H9 (cell line): Measurements from ENCODE around the gene CGA. TPM values are rescaled to one million over a fixed set of nuclear protein-coding genes. Genes with fewer than 3 reads are reported as not detected.

Source experiments
- DNase-seq: peaks from one replicate; pipeline ENCODE4 v3.0.0-alpha.2; 2017
- H2AFZ ChIP-seq: one replicate; pipeline ENCODE4 v1.6.1; 2013; ENCODE audit warnings: mild to moderate bottlenecking, low read length, control low read depth, moderate library complexity
- H2AK5ac ChIP-seq: 2 replicates; pipeline ENCODE4 v1.6.1; 2013; ENCODE audit warnings: low read length, control low read depth, mixed read lengths; ENCODE audit not compliant: insufficient read length
- H2BK120ac ChIP-seq: one replicate; pipeline ENCODE4 v1.6.1; 2013; ENCODE audit warnings: low read depth, mild to moderate bottlenecking, low read length, control low read depth, inconsistent platforms; ENCODE audit not compliant: poor library complexity, severe bottlenecking
- H2BK12ac ChIP-seq: 2 replicates; pipeline ENCODE4 v1.6.1; 2013; ENCODE audit warnings: low read length, control low read depth, mixed read lengths, low read depth; ENCODE audit not compliant: insufficient read length
- H2BK15ac ChIP-seq: 2 replicates; pipeline ENCODE4 v1.6.1; 2013; ENCODE audit warnings: low read depth, low read length, control low read depth
- H2BK20ac ChIP-seq: one replicate; pipeline ENCODE4 v1.6.1; 2013; ENCODE audit warnings: low read depth, mild to moderate bottlenecking, low read length, control low read depth, inconsistent platforms; ENCODE audit not compliant: poor library complexity, severe bottlenecking
- H2BK5ac ChIP-seq: 2 replicates; pipeline ENCODE4 v1.6.1; 2013; ENCODE audit warnings: low read length, control low read depth, mixed read lengths; ENCODE audit not compliant: insufficient read length
- H3K14ac ChIP-seq: 2 replicates; pipeline ENCODE4 v1.6.1; 2013; ENCODE audit warnings: low read length, control low read depth; ENCODE audit not compliant: insufficient read depth
- H3K18ac ChIP-seq: 2 replicates; pipeline ENCODE4 v1.6.1; 2013; ENCODE audit warnings: low read depth, mild to moderate bottlenecking, mixed read lengths, low read length, control low read depth; ENCODE audit not compliant: insufficient read length
- H3K23ac ChIP-seq: 2 replicates; pipeline ENCODE4 v1.6.1; 2013; ENCODE audit warnings: low read length, control low read depth, mixed read lengths, low read depth; ENCODE audit not compliant: insufficient read length
- H3K23me2 ChIP-seq: 2 replicates; pipeline ENCODE4 v1.6.1; 2013; ENCODE audit warnings: low read depth, mild to moderate bottlenecking, mixed read lengths, low read length, control low read depth; ENCODE audit not compliant: insufficient read length, poor library complexity, severe bottlenecking
- H3K27ac ChIP-seq: 2 replicates; pipeline ENCODE4 v1.5.1; 2013; ENCODE audit warnings: low read length, control low read depth, mixed read lengths, low read depth; ENCODE audit not compliant: insufficient read length
- H3K27me3 ChIP-seq: 2 replicates; pipeline ENCODE4 v1.6.1; 2013; ENCODE audit warnings: low read length, control low read depth, inconsistent platforms; ENCODE audit not compliant: insufficient read depth
- H3K4ac ChIP-seq: 2 replicates; pipeline ENCODE4 v1.6.1; 2013; ENCODE audit warnings: low read depth, mild to moderate bottlenecking, control low read depth, inconsistent platforms, low read length, moderate library complexity
- H3K4me1 ChIP-seq: 2 replicates; pipeline ENCODE4 v1.6.1; 2013; ENCODE audit warnings: low read length, control low read depth, inconsistent platforms; ENCODE audit not compliant: insufficient read depth
- H3K4me2 ChIP-seq: 2 replicates; pipeline ENCODE4 v1.6.1; 2013; ENCODE audit warnings: low read length, control low read depth, mixed read lengths; ENCODE audit not compliant: insufficient read length, insufficient read depth
- H3K56ac ChIP-seq: 2 replicates; pipeline ENCODE4 v1.6.1; 2013; ENCODE audit warnings: low read depth, mild to moderate bottlenecking, mixed read lengths, low read length, control low read depth; ENCODE audit not compliant: insufficient read length
- H3K79me1 ChIP-seq: 2 replicates; pipeline ENCODE4 v1.6.1; 2013; ENCODE audit warnings: low read depth, mild to moderate bottlenecking, moderate library complexity, low read length, control low read depth, inconsistent platforms; ENCODE audit not compliant: insufficient read depth, poor library complexity, severe bottlenecking
- H3K79me2 ChIP-seq: 2 replicates; pipeline ENCODE4 v1.6.1; 2013; ENCODE audit warnings: low read length, control low read depth, inconsistent platforms; ENCODE audit not compliant: insufficient read depth
- H3K9ac ChIP-seq: 2 replicates; pipeline ENCODE4 v1.6.1; 2013; ENCODE audit warnings: low read length, control low read depth, mixed read lengths; ENCODE audit not compliant: insufficient read length; ENCODE audit errors: extremely low read depth
- H3K9me3 ChIP-seq: one replicate; pipeline ENCODE4 v1.6.1; 2013; ENCODE audit warnings: low read depth, low read length, inconsistent platforms; ENCODE audit not compliant: control insufficient read depth
- H3T11ph ChIP-seq: one replicate; pipeline ENCODE4 v1.6.1; 2013; ENCODE audit warnings: mild to moderate bottlenecking, low read length, control low read depth, inconsistent platforms
- H4K20me1 ChIP-seq: one replicate; pipeline ENCODE4 v1.6.1; 2013; ENCODE audit not compliant: control insufficient read depth, insufficient read length, insufficient read depth
- H4K5ac ChIP-seq: 2 replicates; pipeline ENCODE4 v1.6.1; 2013; ENCODE audit warnings: low read depth, mild to moderate bottlenecking, mixed read lengths, low read length, control low read depth; ENCODE audit not compliant: insufficient read length
- H4K8ac ChIP-seq: replicated peaks from 2 replicates; pipeline ENCODE4 v1.6.1; 2013; ENCODE audit warnings: low read length, control low read depth, mixed read lengths, low read depth; ENCODE audit not compliant: insufficient read length
- H4K91ac ChIP-seq: 2 replicates; pipeline ENCODE4 v1.6.1; 2013; ENCODE audit warnings: low read depth, mild to moderate bottlenecking, moderate library complexity, mixed read lengths, low read length, control low read depth; ENCODE audit not compliant: insufficient read length
- H3K27ac Mint-ChIP-seq, 3 experiments: 2 replicates in 2 of 3; 3 replicates in 1 of 3; pipeline ENCODE4 v1.8.0; 2020 to 2021; ENCODE audit warnings: mixed read lengths in 3 of 3, mild to moderate bottlenecking in 1 of 3, moderate library complexity in 1 of 3
- H3K27me3 Mint-ChIP-seq: 2 replicates; pipeline ENCODE4 v1.8.0; 2021; ENCODE audit warnings: low read depth, mild to moderate bottlenecking, moderate library complexity, mixed read lengths
- H3K36me3 Mint-ChIP-seq, 3 experiments: 2 replicates in 2 of 3; 3 replicates in 1 of 3; pipeline ENCODE4 v1.8.0; 2020 to 2021; ENCODE audit warnings: low read depth in 3 of 3, mixed read lengths in 3 of 3; ENCODE audit not compliant: insufficient read depth in 1 of 3
- H3K4me1 Mint-ChIP-seq, 2 experiments: 2 replicates each; pipeline ENCODE4 v1.8.0; 2020; ENCODE audit warnings: mixed read lengths in 2 of 2
- H3K4me3 Mint-ChIP-seq, 2 experiments: 2 replicates in 1 of 2; 3 replicates in 1 of 2; pipeline ENCODE4 v1.8.0; 2020 to 2021; ENCODE audit warnings: mild to moderate bottlenecking in 2 of 2, mixed read lengths in 2 of 2, moderate library complexity in 1 of 2
- H3K9me3 Mint-ChIP-seq, 2 experiments: 2 replicates in 1 of 2; 3 replicates in 1 of 2; pipeline ENCODE4 v1.8.0; 2020; ENCODE audit warnings: mild to moderate bottlenecking in 2 of 2, mixed read lengths in 2 of 2, moderate library complexity in 1 of 2
- WGBS: extraction: QIAGEN DNeasy Blood & Tissue Kit; methylation state at CpG from one replicate; pipeline ENCODE4 v1.1.7; 2013; ENCODE audit warnings: missing lambda C conversion rate, low lambda C conversion rate, mixed read lengths; ENCODE audit not compliant: insufficient read length; ENCODE audit errors: extremely low coverage; 5-methylcytosine and 5-hydroxymethylcytosine counted together
- total RNA-seq: library from RNA; stranded (reverse); gene quantifications from 2 replicates; pipeline ENCODE4 v1.2.1, GENCODE V29; 2021
- TF ChIP-seq, protein P1 (sequence below): fragments of 200-600 bp; sonication (generic); conservative IDR thresholded peaks from 3 replicates; pipeline ENCODE4 v1.8.0; 2021; ENCODE audit warnings: antibody characterized with exemption, mild to moderate bottlenecking

Gene CGA
- total RNA-seq, 1 experiment from 2014 or later, result not detected

DNA sequence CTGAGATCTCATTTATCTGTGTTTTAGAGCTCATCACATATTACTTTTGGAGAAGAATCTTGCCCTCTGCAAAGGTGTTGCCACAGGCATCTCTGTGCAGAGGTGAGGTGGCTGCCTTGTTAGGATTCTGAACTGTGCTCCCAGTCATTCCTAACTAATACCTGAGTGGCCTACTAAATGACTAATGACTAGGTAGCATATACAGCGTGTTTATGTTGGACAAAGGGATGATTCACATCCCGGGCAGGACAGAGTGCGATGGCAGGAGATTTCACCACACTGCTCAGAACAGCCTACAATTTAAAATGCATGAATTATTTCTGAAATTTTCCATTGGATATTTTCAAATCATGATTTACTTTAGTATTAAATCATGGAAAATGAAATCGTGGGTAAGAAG is 23.1 kb upstream of the CGA start:
- Histone ChIP-seq H3K79me2 (no peaks in the 10 kb centered on the region), H2BK5ac (no peak overlapping the region), H3K27me3 (no peaks in the 10 kb centered on the region), H4K5ac (no peak overlapping the region), H3K27ac (no peak overlapping the region), H3T11ph (no peak overlapping the region), H3K4me1 (peaks cover 4% of the 10 kb centered on the region; the same call in 1 of the 2 replicates), H4K91ac (no peak overlapping the region), H3K4me2 (no peak overlapping the region), H2AK5ac (no peak overlapping the region), H3K79me1 (no peaks in the 10 kb centered on the region), H3K18ac (no peak overlapping the region), H3K9me3 (no peaks in the 10 kb centered on the region), H2BK120ac (no peak overlapping the region), H2BK20ac (no peak overlapping the region), H3K4ac (no peak overlapping the region), H2BK12ac (no peak overlapping the region), H2AFZ (no peak overlapping the region), H3K23me2 (no peaks in the 10 kb centered on the region), H3K23ac (no peak overlapping the region), H3K56ac (no peak overlapping the region), H4K8ac (no peak overlapping the region), H4K20me1 (no peaks in the 10 kb centered on the region), H3K9ac (no peak overlapping the region), H2BK15ac (no peak overlapping the region), H3K14ac (no peak overlapping the region)
- Mint-ChIP-seq H3K4me1 (peaks cover 21 to 28% of the 10 kb centered on the region in 2 experiments), H3K9me3 (peaks cover 0 to 10% of the 10 kb centered on the region in 2 experiments; a peak in 2 of 5 replicates), H3K27me3 (no peaks in the 10 kb centered on the region), H3K36me3 (0 out of 7 replicates have a peak, but pooled peaks cover 0 to 7% (median 2%) of the 10 kb centered on the region in 3 experiments), H3K27ac (no peak overlapping the region), H3K4me3 (no peak overlapping the region)
- TF ChIP-seq, protein P1, sequence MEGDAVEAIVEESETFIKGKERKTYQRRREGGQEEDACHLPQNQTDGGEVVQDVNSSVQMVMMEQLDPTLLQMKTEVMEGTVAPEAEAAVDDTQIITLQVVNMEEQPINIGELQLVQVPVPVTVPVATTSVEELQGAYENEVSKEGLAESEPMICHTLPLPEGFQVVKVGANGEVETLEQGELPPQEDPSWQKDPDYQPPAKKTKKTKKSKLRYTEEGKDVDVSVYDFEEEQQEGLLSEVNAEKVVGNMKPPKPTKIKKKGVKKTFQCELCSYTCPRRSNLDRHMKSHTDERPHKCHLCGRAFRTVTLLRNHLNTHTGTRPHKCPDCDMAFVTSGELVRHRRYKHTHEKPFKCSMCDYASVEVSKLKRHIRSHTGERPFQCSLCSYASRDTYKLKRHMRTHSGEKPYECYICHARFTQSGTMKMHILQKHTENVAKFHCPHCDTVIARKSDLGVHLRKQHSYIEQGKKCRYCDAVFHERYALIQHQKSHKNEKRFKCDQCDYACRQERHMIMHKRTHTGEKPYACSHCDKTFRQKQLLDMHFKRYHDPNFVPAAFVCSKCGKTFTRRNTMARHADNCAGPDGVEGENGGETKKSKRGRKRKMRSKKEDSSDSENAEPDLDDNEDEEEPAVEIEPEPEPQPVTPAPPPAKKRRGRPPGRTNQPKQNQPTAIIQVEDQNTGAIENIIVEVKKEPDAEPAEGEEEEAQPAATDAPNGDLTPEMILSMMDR, result no peak
- no peak for DNase-seq
- no CpG with 5 or more reads among the region's 4 CpGs for WGBS
